Spleen (tissue), 7 donors: ENCODE results near the gene GGTLC1.

ENCODE experiments used
- CTCF ChIP-seq, 11 experiments: fragments of 200-600 bp in 7 of 11; fragments of 450-650 bp in 4 of 11; sonication (generic) in 4 of 11; IDR thresholded peaks in 8 of 11; conservative IDR thresholded peaks in 3 of 11; 1 replicate in 7 of 11; 2 replicates in 4 of 11; pipeline versions ENCODE4 v1.4.0 to v1.8.0; 2016 to 2021; ENCODE audit warnings: antibody characterized with exemption in 11 of 11, inconsistent platforms in 4 of 11, mild to moderate bottlenecking in 1 of 11
- POLR2A ChIP-seq, 3 donors: fragments of 450-650 bp; IDR thresholded peaks; one replicate each; pipeline ENCODE4 v1.5.1; 2017; ENCODE audit warnings: antibody characterized with exemption in 3 of 3, mild to moderate bottlenecking in 1 of 3
- donor health status: DM: no; HTN: no; CAD: no; lungs with moderate emphysema.
- donor health status: DM: no; HTN: no; CAD: no.
- donor health status: DM: no; HTN: no; CAD: no.

- TF ChIP-seq POLR2A (IDR thresholded peaks at IDR 0.05) (no peak), CTCF (IDR thresholded peaks at IDR 0.05 in 8 of 11, conservative IDR thresholded peaks at IDR 0.05 in 3 of 11) (no peak)
These were observed 18.5 kb downstream of the GGTLC1 start for GRCh38 chr20:23970049-23970448.
